HepG2 (cell line): ENCODE data around the gene CACNG4. TPM values are rescaled to one million over a fixed set of nuclear protein-coding genes. Genes with fewer than 3 reads are reported as not detected.

Source experiments
- ATAC-seq: fragments of 200-7000 bp; cut with Tn5 transposase; 3 replicates; pipeline ENCODE4 v1.9.1; 2020; ENCODE audit warnings: mild to moderate bottlenecking, moderate library complexity
- BruUV-seq: library from RNA; stranded (reverse); fragments of 400-500 nt; replicated peaks from 2 replicates; lab custom pipeline; 2021; lab: Mats Ljungman, UMichigan
- CTCF ChIA-PET: fragments of 300-600 bp; formaldehyde crosslinking; extraction: SDS; loops from one replicate; lab custom pipeline; 2021; ENCODE audit warnings: low total read pairs, inconsistent platforms, low intra/inter-chr PET ratio; lab: Yijun Ruan, JAX
- POLR2A ChIA-PET: fragments of 350-600 bp; sonication (Branson Sonifier 250); formaldehyde crosslinking; loops from one replicate; lab custom pipeline; 2020; ENCODE audit warnings: antibody characterized with exemption, inconsistent platforms; lab: Yijun Ruan, JAX
- DNase-seq: peaks from one replicate; pipeline ENCODE4 v3.0.0-alpha.2; 2015; ENCODE audit warnings: low spot score
- FAIRE-seq: peaks from 3 replicates; lab custom pipeline; 2011; peaks lifted over from hg19 to GRCh38; lab: Jason Lieb, UNC
- H2AFZ ChIP-seq: one replicate; pipeline ENCODE4 v1.6.1; 2011; ENCODE audit warnings: low read length, inconsistent platforms
- H3K27ac ChIP-seq: fragments of 300-600 bp; 3 replicates; pipeline ENCODE4 v1.8.0; 2011; ENCODE audit warnings: mixed run types, mild to moderate bottlenecking, mixed read lengths, low read length, inconsistent platforms; ENCODE audit not compliant: insufficient read depth; ENCODE audit errors: extremely low read length
- H3K27me3 ChIP-seq, 2 experiments: fragments of 200-600 bp in 1 of 2; 2 replicates in 1 of 2; 3 replicates in 1 of 2; pipeline versions ENCODE4 v1.6.0 to v1.8.0; 2011; ENCODE audit warnings: low read length in 2 of 2, mild to moderate bottlenecking in 2 of 2, moderate library complexity in 2 of 2, inconsistent platforms in 1 of 2; ENCODE audit not compliant: insufficient read depth in 2 of 2, control insufficient read depth in 1 of 2
- H3K36me3 ChIP-seq, 2 experiments: fragments of 200-600 bp in 1 of 2; replicated peaks in 1 of 2; 2 replicates in 1 of 2; 3 replicates in 1 of 2; pipeline versions ENCODE4 v1.5.1 to v1.8.0; 2011; ENCODE audit warnings: low read length in 2 of 2, inconsistent platforms in 1 of 2; ENCODE audit not compliant: insufficient read depth in 2 of 2, control insufficient read depth in 1 of 2
- H3K4me1 ChIP-seq: 2 replicates; pipeline ENCODE4 v1.5.1; 2012; ENCODE audit warnings: low read length, inconsistent platforms; ENCODE audit not compliant: insufficient read depth
- H3K4me2 ChIP-seq: 2 replicates; pipeline ENCODE4 v1.6.0; 2011; ENCODE audit warnings: low read depth, low read length, inconsistent platforms
- H3K4me3 ChIP-seq, 3 experiments: fragments of 200-600 bp in 1 of 3; sonication (generic), shearing (Covaris generic) in 1 of 3; replicated peaks in 1 of 3; 2 replicates each; pipeline ENCODE4 v1.5.1; 2011 to 2016; ENCODE audit warnings: low read length in 3 of 3, inconsistent platforms in 2 of 3, low read depth in 2 of 3, mild to moderate bottlenecking in 2 of 3, control low read depth in 1 of 3, mixed read lengths in 1 of 3; ENCODE audit not compliant: insufficient read depth in 1 of 3
- H3K79me2 ChIP-seq: one replicate; pipeline ENCODE4 v1.6.1; 2011; ENCODE audit warnings: low read length, inconsistent platforms; ENCODE audit not compliant: insufficient read depth
- H3K9ac ChIP-seq: 2 replicates; pipeline ENCODE4 v1.6.0; 2011; ENCODE audit warnings: mild to moderate bottlenecking, low read depth, low read length, inconsistent platforms; ENCODE audit not compliant: insufficient read depth
- H3K9me3 ChIP-seq: 2 replicates; pipeline ENCODE4 v1.5.1; 2012; ENCODE audit warnings: mild to moderate bottlenecking, low read length
- H4K20me1 ChIP-seq: 2 replicates; pipeline ENCODE4 v1.6.0; 2011; ENCODE audit warnings: inconsistent platforms, mild to moderate bottlenecking, low read length, moderate library complexity; ENCODE audit not compliant: insufficient read depth
- ATF3 ChIP-seq: sonication (generic); formaldehyde crosslinking; IDR thresholded peaks from 2 replicates; pipeline ENCODE4 v1.4.0; 2020; ENCODE audit warnings: missing genetic modification reagents
- ISX ChIP-seq: sonication (generic); formaldehyde crosslinking; conservative IDR thresholded peaks from 2 replicates; pipeline ENCODE4 v1.5.0; 2020; ENCODE audit warnings: missing genetic modification reagents
- SKI ChIP-seq: fragments of 450-650 bp; IDR thresholded peaks from one replicate; pipeline ENCODE4 v1.6.1; 2018; ENCODE audit warnings: mild to moderate bottlenecking; ENCODE audit not compliant: partially characterized antibody
- TMF1 ChIP-seq: sonication (generic); formaldehyde crosslinking; IDR thresholded peaks from 2 replicates; pipeline ENCODE4 v1.8.1; 2022; ENCODE audit warnings: low read depth, missing genetic modification reagents
- ZNF121 ChIP-seq: sonication (generic); formaldehyde crosslinking; IDR thresholded peaks from 2 replicates; pipeline ENCODE4 v1.5.0; 2020; ENCODE audit warnings: mild to moderate bottlenecking, missing genetic modification reagents
- ZNF17 ChIP-seq: sonication (generic); formaldehyde crosslinking; IDR thresholded peaks from 2 replicates; pipeline ENCODE4 v1.5.0; 2020; ENCODE audit warnings: mild to moderate bottlenecking, missing genetic modification reagents
- ZNF3 ChIP-seq: IDR thresholded peaks from 2 replicates; pipeline ENCODE4 v1.7.0; 2017; ENCODE audit warnings: inconsistent platforms
- ZNF543 ChIP-seq: sonication (generic); formaldehyde crosslinking; IDR thresholded peaks from 2 replicates; pipeline ENCODE4 v1.4.0; 2020; ENCODE audit warnings: mild to moderate bottlenecking, missing genetic modification reagents
- ZNF609 ChIP-seq: sonication (generic); formaldehyde crosslinking; IDR thresholded peaks from 2 replicates; pipeline ENCODE4 v1.4.0; 2020; ENCODE audit warnings: mild to moderate bottlenecking, missing genetic modification reagents, borderline replicate concordance
- ZNF672 ChIP-seq: sonication (generic); formaldehyde crosslinking; IDR thresholded peaks from 2 replicates; pipeline ENCODE4 v1.8.1; 2022; ENCODE audit warnings: missing genetic modification reagents
- ZNF7 ChIP-seq: IDR thresholded peaks from 2 replicates; pipeline ENCODE4 v1.6.1; 2016; ENCODE audit warnings: missing biosample characterization, missing genetic modification reagents
- ZNF737 ChIP-seq: sonication (generic); formaldehyde crosslinking; IDR thresholded peaks from 2 replicates; pipeline ENCODE4 v1.5.0; 2020; ENCODE audit warnings: missing genetic modification reagents, mild to moderate bottlenecking, borderline replicate concordance
- WGBS: methylation state at CpG from one replicate; pipeline ENCODE4 v1.1.6; 2017; ENCODE audit warnings: low lambda C conversion rate; 5-methylcytosine and 5-hydroxymethylcytosine counted together
- in situ Hi-C: cut with HindIII; loops from 2 replicates; pipeline ENCODE4 v1.10.0; 2017; ENCODE audit warnings: low pct_unique_long_range_greater_than_20kb; ENCODE audit not compliant: extremely low pct_ligation_motif_present
- intact Hi-C: fragments of 100-400 bp; cut with micrococcal nuclease; formaldehyde crosslinking; loops from one replicate; pipeline ENCODE4 v1.10.0; 2022; ENCODE audit not compliant: unreplicated experiment
- polyA plus RNA-seq, 8 experiments: library from polyadenylated mRNA; depleted of rRNA in 3 of 8; stranded (reverse) in 7 of 8; unstranded in 1 of 8; fragments of >200 nt; fragmentation: Illumina TruSeq in 4 of 8; extraction: Trizol in 4 of 8; gene quantifications; 2 replicates each; pipeline versions ENCODE4 v1.2.1 to v1.2.3, GENCODE V29; 2011 to 2016; ENCODE audit warnings: low read depth in 4 of 8, missing spikeins in 1 of 8, mixed read lengths in 1 of 8; ENCODE audit not compliant: insufficient read depth in 1 of 8
- total RNA-seq, 5 experiments: library from RNA; depleted of rRNA; stranded (reverse); fragments of >200 nt; fragmentation: Illumina TruSeq; extraction: Trizol; gene quantifications; 2 replicates each; pipeline ENCODE4 v1.2.3, GENCODE V29; 2016; ENCODE audit warnings: low read depth in 1 of 5
- TF ChIP-seq, protein P1 (sequence below): IDR thresholded peaks from 2 replicates; pipeline ENCODE4 v1.6.1; 2016; ENCODE audit warnings: low read depth
- TF ChIP-seq, protein P2 (sequence below): IDR thresholded peaks from 2 replicates; pipeline ENCODE4 v1.6.1; 2018; ENCODE audit warnings: missing genetic modification reagents, mild to moderate bottlenecking, missing compliant biosample characterization

CACNG4 gene
- total and polyA plus RNA-seq, 2 of the 13 experiments (the other 11 are each of a cell fraction or from before 2014, with no cell fraction given), result 0.09 TPM

DNA sequence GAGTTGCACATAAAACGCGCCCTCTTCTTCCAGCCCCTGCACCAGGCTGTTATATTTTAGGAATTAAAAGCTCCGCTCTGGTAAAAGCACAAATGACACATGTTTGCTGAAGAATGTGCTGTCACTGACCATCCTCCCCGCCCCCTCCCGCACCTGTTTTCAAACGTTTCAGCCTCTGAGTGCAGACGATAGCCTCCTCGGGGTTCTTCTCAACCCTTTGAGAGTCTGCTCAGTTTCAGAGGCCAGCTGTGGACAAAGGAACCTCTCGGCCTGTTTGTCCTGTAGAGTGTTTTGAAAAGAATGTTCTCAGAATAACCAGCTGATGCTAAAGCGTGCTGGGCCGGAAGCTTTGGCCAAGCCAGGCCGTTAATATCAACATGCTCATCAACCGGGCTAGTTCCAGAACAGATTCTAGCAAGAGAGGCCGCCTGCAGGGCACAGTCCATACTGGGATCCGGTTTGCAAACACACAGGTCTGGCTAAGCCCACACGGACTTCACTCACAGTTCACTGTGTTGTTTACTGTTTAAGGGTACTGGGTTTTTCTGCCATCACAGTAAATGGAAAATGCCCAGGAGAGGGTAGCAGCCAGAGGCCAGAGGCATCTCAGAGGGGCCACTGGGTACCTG is 6.4 kb upstream of the CACNG4 start (continued):
- TF ChIP-seq ZNF609 (peak; percentile 50; the same call in 1 of the 2 replicates), SKI (peak; percentile 31)

- no peak for DNase-seq
- BruUV-seq, result no TSS peak
- in situ Hi-C loops (no loop called here), intact Hi-C loops (loop anchor here (2.0 kb wide), 1 partner anchor 267 kb away; no protein-coding TSS in a partner anchor)
- TF ChIP-seq, protein P1, sequence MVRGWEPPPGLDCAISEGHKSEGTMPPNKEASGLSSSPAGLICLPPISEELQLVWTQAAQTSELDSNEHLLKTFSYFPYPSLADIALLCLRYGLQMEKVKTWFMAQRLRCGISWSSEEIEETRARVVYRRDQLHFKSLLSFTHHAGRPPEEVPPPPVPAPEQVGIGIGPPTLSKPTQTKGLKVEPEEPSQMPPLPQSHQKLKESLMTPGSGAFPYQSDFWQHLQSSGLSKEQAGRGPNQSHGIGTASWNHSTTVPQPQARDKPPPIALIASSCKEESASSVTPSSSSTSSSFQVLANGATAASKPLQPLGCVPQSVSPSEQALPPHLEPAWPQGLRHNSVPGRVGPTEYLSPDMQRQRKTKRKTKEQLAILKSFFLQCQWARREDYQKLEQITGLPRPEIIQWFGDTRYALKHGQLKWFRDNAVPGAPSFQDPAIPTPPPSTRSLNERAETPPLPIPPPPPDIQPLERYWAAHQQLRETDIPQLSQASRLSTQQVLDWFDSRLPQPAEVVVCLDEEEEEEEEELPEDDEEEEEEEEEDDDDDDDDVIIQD (CRISPR knock-in tag), result no peak
- TF ChIP-seq TMF1 (CRISPR knock-in tag) (no peak), ZNF543 (CRISPR knock-in tag) (no peak), ATF3 (no peak), ZNF121 (CRISPR knock-in tag) (no peak), ISX (CRISPR knock-in tag) (no peak), ZNF7 (peak; percentile 74), ZNF737 (CRISPR knock-in tag) (0 out of 2 replicates have a peak, but pooled peaks have one; percentile 39), ZNF17 (no peak), ZNF672 (CRISPR knock-in tag) (no peak), ZNF3 (no peak)
- TF ChIP-seq, protein P2, sequence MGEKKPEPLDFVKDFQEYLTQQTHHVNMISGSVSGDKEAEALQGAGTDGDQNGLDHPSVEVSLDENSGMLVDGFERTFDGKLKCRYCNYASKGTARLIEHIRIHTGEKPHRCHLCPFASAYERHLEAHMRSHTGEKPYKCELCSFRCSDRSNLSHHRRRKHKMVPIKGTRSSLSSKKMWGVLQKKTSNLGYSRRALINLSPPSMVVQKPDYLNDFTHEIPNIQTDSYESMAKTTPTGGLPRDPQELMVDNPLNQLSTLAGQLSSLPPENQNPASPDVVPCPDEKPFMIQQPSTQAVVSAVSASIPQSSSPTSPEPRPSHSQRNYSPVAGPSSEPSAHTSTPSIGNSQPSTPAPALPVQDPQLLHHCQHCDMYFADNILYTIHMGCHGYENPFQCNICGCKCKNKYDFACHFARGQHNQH, result no peak
- ChIA-PET POLR2A (no interaction called here), CTCF (no interaction called here)
- no peak overlapping the region for H3K4me2 ChIP-seq
- no peak overlapping the region for H2AFZ ChIP-seq
- H3K27ac ChIP-seq, result no peak overlapping the region
- H3K4me1 ChIP-seq, result peaks cover 33% of the 10 kb centered on the region
- no peak overlapping the region for H3K9ac ChIP-seq
- no peaks in the 10 kb centered on the region for H3K36me3 ChIP-seq
- H3K79me2 ChIP-seq, result no peaks in the 10 kb centered on the region
- no peak for ATAC-seq
- no peak for FAIRE-seq
- H3K9me3 ChIP-seq, result no peaks in the 10 kb centered on the region
- no peak overlapping the region for H3K4me3 ChIP-seq
- peaks cover 1 to 37% of the 10 kb centered on the region in 2 experiments; a peak in 4 of 5 replicates for H3K27me3 ChIP-seq
- 58% methylated on average over 15 of the region's 15 CpGs for WGBS
- H4K20me1 ChIP-seq, result no peaks in the 10 kb centered on the region
Measured at GRCh38 chr17:66959641-66960375, 4.7 kb upstream of the CACNG4 start.
